Superior temporal gyrus (tissue), 1 donor: ENCODE results near the gene TEAD2.

Source experiments
- DNase-seq: peaks from one replicate; pipeline ENCODE4 v3.0.0-alpha.2; 2016; ENCODE audit errors: extremely low spot score

The TEAD2 gene

DNA sequence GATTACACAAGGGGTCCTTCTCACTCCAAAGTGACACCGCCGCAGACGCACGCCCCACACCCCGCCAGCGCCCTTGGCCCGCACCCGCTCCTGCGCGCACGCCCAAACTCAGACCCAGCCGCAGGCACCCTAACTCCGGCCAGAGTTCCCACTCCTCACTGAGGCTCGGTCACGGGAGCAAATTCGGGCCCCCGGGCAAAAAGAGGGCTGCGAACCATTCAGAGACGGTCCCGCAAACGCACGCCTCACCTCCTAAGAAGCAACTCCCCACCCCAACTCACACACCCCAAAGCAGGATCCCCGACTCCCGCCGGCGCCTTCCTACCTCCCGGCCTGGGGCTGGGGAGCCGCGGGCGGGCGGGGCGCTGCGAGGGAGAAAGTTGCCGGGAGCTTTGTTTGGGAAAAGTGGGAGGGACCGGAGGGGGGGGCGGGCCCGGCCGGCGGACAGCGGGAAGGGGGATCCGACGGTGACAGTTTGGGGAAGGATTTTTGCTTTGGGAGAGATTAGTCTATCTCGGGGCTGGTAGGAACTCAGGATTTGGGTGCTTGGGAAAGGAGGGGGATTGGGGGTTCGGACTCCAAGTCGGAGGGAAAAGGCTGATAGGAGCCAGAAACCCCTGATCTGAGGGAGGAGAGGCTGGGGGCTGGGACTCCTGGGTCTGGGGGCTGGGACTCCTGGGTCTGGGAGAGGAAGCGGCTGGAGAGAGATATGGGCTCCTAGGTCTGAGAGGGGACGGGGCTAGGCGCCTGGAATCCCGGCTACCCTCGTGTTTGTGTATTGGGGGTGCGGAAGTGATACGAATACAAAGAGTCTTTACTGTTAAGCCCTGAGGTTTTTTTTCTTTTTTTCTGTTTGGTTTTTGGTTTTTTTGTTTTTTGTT lies at the start of gene TEAD2:
Gene TEAD2, minus strand, starts transcription at position 369 of the 881 bp plus-strand sequence. CDS start 2,341 bp downstream, outside the sequence.
- no peak for DNase-seq

DNA sequence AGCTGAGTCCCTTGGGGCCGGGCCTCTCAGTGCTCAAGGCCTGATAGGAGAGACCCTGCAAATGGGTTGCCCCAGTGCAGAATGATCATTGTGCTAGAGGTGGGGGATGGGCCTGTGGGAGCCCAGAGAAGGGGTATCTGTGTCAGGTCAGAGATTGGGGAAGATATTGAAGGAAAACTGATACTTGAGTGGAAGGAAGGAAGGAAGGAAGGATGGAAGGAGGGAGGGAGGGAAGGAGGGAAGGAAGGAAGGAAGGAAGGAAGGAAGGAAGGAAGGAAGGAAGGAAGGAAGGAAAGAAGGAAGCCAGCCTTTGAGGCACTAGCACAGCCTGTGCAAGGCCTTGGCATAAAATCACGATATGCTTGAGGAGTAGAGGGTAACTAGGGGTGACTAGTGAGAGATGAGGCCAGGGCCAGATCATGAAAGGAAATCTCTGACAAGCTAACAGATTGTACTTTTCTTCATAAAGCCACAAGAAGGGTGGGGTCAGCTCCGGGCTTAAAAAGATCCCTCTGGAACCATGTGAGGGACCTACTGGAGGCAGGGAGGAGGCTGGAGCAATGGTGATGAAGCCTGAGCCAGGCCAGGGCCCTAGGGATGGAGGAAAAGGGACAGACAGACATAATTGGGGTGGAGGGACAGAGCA lies 49.6 kb upstream of the TEAD2 start:
- no peak for DNase-seq

DNA sequence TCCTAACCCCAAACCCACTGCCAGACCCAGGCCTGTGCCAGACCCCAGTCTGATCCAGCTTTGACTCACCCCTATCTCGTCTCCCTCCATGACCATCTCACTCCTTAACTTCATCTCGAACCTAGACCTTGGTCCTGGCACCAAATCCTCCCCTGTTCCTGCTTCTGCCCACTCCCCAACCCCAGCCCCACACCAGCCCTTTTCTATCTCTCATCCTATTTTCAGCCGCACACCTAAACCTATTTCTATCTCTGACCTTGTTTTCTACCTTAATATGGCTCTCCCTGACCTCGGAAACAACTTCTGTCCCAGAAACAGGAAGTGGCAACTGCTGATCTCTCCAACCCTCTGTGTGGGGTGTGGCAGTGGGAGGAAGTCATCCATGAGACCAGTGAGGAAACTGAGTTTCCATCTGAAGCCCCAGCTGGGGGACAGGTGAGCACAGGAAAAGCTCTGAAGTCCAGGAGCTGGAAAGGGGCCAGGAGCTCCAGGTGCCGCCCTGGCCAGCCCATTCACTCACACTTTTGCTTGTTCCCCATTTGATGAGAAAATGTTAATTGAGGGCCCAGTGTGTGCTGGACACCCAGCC lies 47.3 kb upstream of the TEAD2 start:
- no peak for DNase-seq

DNA sequence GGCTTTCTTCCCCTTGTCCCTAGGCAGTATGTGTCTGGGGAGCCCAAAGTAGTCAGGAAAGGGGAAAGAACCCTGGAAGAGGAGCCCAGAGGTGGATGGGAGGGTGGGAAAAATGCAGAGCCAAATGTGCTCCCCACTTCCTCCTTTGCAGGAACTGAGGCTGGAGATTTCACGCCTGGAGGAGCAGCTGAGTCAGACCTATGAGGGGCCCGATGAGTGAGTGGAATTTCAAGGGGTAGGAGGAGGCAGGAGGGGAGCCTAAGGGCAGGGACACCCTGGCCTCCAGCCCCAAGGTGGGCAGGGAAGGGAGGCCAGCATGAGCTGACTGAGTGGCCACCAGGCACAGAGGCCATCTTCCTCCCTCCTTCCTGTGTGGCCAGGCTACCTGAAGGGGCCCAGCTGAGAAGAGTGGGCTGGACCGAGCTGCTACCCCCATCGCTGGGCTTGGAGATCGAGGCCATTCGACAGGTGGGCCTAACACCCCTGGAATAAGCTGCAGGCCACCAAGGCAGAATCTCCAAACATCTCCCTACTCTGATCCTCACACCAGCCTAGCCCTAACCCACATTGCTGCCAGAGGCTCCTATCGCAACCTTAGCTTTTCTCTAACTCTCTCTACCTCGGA lies 46.7 kb upstream of the TEAD2 start:
- DNase-seq, result no peak

DNA sequence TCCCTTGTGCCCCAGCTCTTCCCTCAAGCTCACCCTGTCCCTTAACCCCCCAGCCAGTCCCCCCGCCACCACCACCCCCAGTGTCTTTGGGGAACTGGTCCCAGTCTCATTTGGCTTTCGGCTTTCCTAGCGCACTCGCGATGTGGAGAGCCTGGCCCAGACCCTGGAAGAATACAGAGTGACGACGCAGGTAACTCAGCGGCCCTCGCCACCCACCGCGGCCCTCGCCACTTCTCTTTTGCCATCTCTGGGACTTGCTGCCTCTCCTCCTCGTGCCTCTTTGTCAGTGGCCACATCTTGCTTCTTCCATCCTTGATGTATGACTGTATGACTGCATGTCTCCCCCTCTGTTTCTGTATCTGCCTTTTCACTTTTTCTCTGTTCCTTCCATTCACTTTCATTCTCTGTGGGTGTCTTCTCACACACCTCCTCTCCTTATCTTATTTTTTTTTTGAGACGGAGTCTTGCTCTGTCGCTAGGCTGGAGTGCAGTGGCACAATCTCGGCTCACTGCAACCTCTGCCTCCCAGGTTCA lies 45.3 kb upstream of the TEAD2 start:
- DNase-seq, result no peak

DNA sequence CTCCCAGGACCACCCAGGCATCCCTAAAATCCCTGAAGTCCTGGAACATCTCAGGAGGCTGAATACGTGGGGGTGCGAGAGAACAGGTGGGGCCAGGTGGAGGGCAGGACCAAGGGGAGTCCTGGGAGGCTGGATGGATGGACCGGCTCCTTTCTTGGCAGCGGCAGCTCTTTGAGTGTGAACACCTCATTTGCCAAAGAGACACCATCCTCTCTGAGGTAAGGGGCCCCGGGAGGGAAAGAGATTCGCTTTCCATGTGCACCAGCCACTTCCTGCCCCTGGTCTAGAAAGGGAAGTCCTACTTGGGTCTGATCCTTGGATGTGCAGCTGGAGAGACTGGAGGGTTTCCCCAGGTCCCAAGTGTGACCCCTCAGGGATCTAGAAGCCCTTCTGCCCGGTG lies 44.9 kb upstream of the TEAD2 start:
- no peak for DNase-seq

DNA sequence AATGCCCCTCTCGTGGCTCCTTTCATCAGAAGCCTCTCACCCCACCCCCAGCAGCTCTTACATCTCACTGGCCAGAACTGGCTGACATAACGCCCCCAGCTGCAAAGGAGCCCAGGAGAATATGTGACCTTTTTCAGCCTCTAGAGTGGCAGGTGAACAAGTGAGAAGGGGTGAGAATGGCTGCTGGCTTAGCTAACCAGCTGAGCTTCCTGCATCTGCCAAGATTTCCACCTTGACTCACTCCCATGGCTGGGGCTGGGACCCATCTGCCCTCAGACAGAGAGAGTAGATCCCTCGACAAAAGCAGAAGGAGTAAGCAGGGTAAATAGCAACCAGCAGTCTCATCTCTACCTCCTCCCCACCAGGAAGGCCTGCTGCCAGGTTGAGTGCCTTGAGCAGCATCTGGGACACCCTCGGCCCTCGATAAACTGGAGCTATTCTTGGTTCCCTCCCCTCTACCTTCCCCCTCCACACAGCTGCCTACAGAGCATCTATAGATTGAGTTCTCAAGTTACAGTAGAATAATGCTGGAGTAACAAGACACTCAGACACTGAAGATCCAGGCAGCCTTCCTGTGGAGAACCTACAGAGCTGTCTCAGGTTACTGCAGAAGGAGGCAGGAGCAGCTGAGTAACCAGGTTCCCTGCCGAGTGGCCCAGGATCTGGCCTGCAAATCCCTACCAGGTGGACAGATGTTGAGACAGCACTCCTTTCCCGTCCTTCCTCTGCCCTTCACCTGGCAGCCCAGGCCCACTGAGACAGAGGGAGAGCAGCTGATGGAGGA lies 41.4 kb upstream of the TEAD2 start:
- DNase-seq, result no peak

DNA sequence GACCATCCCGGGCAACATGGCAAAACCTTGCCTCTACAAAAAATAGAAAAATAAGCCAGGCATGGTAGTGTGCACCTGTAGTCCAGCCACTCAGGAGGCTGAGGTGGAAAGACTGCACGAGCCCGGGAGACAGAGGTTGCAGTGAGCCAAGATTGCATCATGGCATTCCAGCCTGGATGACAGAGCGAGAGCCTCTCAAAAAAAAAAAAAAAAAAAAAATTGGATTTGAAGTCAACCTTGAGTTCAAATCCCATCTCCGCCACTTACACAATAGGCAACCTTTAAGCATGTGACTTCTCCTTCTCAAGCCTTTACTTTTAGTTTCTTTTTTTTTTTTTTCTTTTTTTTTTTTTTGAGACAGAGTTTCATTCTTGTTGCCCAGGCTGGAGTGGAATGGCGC lies 37.8 kb upstream of the TEAD2 start:
- no peak for DNase-seq

DNA sequence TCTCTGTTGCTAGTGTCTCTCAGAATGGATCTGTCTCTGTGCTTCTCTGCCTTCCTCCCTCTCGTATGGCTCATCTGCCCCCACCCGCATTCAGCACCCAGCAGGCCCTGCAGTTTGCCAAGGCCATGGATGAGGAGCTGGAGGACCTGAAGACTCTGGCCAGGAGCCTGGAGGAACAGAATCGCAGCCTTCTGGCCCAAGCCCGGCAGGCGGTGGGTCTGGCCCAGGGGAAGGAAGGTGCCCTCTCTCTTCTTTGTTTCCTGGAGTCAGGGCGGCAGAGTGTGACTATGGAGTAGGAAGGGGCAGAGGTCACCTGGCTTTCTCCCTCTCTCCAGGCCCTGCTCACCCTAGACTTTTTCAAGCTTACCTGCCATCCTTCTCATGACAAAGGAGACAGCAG lies 36.7 kb upstream of the TEAD2 start:
- DNase-seq, result no peak

DNA sequence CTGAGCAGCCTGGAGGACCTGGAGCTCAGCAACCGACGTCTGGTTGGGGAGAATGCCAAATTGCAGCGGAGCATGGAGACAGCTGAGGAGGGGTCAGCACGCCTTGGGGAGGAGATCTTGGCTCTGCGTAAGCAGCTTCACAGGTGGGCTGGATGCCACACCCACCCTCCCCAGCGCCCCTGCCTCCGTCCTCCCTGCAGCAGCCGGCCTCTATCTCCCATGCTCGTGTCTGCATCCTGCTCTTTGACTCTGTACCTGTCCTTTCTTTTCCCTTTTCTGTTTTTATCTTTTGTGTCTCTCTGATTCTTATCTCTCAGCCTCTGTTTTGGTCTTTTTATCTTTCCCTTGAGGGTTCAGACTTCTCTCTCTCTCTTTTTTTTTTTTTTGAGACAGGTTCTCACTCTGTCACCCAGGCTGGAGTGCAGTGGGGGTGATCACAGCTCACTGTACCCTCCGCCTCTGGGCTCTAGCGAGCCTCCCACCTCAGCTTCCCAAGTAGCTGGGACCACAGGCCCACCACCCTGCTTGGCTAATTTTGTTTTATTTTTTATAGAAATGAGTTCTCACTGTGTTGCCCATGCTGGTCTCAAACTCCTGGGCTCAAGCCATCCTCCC lies 35.9 kb upstream of the TEAD2 start:
- no peak for DNase-seq

DNA sequence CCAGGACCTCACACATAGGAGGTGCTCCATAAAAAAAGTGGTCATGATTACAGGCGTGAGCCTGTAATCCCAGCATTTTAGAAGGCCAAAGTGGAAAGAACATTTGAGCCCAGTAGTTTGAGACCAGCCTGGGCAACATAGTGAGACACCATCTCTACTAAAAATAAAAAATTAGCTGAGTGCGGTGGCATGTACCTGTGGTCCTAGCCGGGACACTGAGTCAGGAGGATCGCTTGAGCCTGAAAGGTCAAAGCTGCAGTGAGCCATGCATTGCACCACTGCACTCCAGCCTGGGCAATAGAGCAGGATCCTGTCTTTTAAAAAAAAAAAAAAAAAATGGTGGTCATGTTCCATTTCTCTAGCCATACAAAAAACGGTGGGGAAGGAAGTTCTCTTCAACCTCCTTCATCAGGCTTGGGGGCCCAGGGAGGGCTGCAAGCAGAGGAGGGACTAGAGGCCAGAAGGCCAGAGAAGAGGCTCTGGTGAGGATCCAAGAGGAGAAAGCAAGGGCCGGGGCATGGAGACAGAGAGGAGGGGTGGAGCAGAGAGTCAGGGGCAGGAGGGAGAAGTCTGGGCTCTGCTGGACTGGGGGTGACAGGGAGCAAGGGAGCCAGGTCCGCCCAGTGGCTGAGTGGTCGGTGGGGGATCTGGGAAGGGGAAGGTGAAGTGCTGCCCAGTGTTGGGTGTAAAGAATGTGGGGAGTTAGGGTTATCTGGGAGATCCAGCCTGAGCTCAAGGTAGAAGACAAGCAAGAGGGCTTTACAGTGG lies 34.7 kb upstream of the TEAD2 start:
- no peak for DNase-seq

DNA sequence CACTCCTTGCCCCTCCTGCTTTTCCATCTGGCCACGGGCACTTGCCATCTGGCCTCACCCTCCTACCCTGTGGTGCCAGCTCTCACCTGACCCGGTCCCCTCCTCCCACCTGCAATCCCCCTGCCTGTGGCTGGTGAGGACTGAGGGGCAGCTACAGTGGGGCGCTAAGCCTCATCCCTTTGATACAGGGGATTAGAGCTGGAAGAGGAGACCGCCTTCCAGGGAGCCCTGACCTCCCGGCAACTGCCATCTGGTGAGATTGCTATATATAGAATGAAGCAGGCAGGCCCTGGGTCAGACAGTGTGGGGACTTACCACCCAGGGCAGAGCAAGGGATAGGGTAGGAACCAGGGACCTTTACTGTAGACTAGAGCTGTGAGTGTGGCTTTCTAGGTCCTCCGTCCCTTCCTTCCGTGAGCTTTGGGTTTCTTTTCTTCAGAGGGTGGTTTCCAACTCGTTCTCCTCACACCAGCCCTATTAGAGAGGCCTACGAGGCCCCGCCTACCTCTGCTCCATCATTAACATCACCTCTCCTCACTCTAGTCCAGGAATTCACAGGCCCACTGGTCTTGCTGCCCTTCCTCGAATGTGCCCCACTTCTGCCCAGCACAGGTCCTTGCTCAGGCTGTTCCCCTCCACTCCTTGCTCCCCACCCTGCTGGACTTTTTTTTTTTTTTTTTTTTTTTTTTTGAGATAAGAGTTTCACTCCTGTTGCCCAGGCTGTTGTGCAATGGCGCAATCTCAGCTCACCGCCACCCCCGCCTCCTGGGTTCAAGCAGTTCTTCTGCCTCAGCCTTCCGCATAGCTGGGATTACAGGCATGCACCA lies 33.6 kb upstream of the TEAD2 start:
- no peak for DNase-seq

DNA sequence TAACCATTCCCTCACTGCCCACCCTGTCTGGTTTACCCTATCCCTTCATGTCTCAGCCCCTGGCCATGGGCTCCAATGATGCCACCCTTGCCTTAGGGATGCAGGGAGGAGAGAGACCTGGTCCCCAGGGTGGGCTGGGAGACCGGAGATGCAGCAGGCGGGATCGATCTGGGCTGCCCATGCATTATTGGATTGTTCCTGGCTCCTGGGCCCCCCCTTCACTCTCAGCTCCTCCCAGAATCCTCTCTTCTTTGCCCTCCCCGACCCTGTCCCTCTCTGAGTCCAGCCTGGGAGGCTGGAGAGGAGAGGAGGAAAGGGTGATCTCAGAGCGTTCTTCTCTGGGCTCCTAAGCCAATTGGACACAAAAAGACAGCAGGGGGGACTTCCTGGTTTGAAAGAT lies 31.7 kb upstream of the TEAD2 start:
- no peak for DNase-seq

DNA sequence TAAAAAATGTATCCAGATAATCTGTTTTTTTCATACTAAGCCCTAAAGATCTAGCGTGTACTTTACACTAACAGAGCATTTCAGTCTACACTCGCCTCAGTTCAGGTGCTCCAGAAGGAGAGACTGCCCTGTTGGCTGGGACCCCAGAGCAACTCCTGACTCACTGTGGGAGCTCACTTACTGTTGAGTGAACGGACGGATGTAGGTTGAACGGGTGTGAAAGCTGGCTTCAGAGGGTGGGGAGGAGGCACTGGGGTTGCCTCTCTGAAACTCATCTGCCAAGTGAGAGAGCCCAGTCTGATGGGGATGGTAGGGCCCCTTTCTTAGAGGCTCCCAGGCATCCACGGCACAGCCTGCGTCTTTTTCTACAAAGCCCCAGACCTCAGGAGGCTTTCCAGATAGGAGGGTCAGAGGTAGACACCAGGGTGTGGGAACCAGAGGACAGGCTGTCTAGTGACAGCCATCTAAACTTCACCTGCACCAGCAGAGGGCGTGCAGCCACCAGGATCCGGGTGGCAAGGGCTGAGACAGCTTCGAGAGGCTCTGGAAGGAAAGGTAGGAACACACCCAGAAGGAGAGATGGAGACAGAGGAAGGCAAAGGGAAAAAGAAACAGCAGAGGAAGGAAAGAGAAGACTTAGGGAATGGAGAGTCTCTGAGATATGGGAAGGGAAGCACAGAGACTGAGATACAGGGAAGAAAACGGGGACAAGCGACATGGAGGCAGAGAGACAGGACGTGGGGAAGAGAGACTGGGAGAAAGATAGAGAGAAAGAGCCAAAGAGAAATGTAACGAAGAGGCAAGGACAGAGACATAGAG lies 29.6 kb upstream of the TEAD2 start:
- peak; percentile 78 for DNase-seq

DNA sequence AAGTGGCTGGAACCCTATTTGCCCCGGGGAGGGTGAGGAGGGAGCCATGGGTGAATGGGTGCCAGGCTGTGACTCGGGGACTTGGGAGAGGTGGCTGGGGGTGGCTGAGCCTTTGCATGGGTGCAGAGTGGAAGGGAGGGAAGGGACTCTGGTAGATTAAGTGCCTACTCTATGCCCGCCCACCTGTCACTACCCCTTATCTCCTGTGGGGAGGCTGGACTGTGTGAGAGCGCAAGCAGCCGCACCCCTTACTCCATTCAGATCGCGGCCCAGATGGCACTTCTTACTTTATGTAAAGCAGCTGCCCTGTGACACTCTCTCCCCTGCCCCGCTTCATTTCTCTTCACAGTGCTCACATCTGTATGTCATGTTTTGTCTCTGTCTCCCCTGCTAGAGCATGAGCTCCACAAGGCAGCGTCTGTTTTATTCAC lies 28.7 kb upstream of the TEAD2 start:
- DNase-seq, result no peak

DNA sequence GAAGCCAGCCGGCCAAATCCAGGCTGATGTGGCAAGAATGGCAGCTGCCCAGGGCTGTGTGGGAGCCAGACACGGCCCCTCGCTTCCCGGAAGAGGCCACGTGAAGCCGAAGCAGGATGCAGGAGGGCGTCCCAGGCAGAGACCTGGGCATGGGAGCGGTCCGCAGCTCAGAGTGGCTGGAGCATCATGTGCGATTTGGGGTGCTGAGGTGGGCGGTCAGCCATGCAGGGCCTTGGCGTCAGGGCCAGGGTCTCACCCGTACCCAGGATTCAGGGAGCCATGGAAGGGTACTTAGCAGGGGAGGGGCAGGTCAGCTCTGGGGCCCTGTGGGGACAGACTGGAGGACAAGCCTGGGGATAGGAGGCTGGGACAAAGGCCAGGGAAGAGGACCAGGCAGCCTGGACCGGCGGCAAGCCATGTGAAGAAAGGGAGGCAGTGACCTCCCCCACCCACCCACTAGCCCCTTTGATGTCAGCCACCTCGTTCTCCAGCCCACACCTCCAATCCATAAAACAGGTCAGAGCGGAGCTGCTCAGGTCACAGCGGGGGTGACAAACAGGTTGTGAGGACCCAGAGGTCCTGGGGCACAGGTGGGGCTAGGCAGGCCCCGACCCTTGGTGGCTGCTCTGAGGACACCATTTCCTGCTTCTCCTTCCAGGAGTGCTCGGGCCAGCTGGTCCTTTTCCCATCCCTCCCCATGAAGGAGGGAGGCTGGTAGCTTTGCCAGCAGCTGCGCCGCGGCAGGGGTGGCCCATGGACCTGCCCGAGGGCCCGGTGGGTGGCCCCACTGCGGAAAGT lies 28.1 kb upstream of the TEAD2 start:
- DNase-seq, result no peak

DNA sequence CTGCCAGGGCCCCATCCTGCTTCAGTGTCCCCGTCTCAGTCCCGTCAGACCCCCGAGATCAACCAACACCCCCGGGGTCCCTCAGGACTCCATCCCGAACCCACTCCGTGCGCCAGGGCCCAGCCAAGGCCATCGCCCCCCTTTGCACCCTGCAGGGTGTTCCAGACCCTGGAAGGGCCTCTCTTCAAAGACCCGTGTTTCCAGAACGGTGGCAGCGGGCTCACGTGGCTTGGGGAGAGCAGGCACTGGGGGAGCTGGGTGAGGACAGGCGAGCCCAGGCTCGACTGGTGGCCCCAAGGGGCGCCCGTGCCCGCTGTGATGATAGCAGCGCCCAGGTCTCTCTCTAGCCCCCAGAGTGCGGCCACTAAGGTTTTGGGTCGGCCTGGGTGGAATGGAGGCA lies 27.2 kb upstream of the TEAD2 start:
- DNase-seq, result no peak
